GM10248 (cell line): ENCODE results near the gene GFOD2.

Experiments
- CTCF ChIA-PET: fragments of 300-600 bp; sonication (Branson Sonifier 250); formaldehyde crosslinking; extraction: SDS; loops from one replicate; lab custom pipeline; 2021; ENCODE audit warnings: antibody characterized with exemption; lab: Yijun Ruan, JAX
- POLR2A ChIA-PET: fragments of 350-650 bp; sonication (Branson Sonifier 250); formaldehyde crosslinking; extraction: SDS; loops from one replicate; lab custom pipeline; 2020; ENCODE audit warnings: antibody characterized with exemption; lab: Yijun Ruan, JAX
- DNase-seq: peaks from one replicate; pipeline ENCODE4 v3.0.0; 2012; ENCODE audit errors: extremely low spot score
- CTCF ChIP-seq: IDR thresholded peaks from 2 replicates; pipeline ENCODE4 v1.5.1; 2012; ENCODE audit warnings: mild to moderate bottlenecking, low read depth; ENCODE audit errors: extremely low read depth, missing control alignments, control extremely low read depth

The GFOD2 gene

GRCh38 chr16:67729636-67730248, 10.6 kb upstream of the GFOD2 start:
- DNase-seq, result no peak
- CTCF ChIA-PET, result interaction anchor here (1.3 to 1.6 kb wide), 2 partner anchors 10 to 13 kb away, joined by 3 to 5 read pairs; partner anchors contain the start of gene GFOD2
- TF ChIP-seq CTCF, result no peak

GRCh38 chr16:67727521-67728485, 8.7 kb upstream of the GFOD2 start:
- TF ChIP-seq CTCF, result no peak
- CTCF ChIA-PET, result interaction anchor here (1.2 to 1.3 kb wide), 2 partner anchors 10 to 60 kb away, joined by 3 to 5 read pairs; no protein-coding TSS in a partner anchor
- POLR2A ChIA-PET, result interaction anchor here (0.5 kb wide), 1 partner anchor 167 kb away, joined by 3 read pairs; no protein-coding TSS in a partner anchor
- no peak for DNase-seq

More at GRCh38 chr16:67729636-67730248, 10.6 kb upstream of the GFOD2 start:
- POLR2A ChIA-PET, result no interaction called here

- no peak for TF ChIP-seq CTCF
- ChIA-PET POLR2A (no interaction called here), CTCF (interaction anchor here (1.0 to 1.6 kb wide), 3 partner anchors 90 to 205 kb away, joined by 3 to 7 read pairs (median 3); no protein-coding TSS in a partner anchor)
- no peak for DNase-seq
Observed at GRCh38 chr16:67726106-67727034, 7.3 kb upstream of the GFOD2 start.

- ChIA-PET CTCF (interaction anchor here (2.0 kb wide), 1 partner anchor 57 kb away, joined by 5 read pairs; the partner anchor contains the start of genes C16orf86 and ENKD1), POLR2A (no interaction called here)
- TF ChIP-seq CTCF, result no peak
- DNase-seq, result no peak
Observed at GRCh38 chr16:67723911-67724305, 4.8 kb upstream of the GFOD2 start.

- DNase-seq, result no peak
- TF ChIP-seq CTCF, result no peak
- ChIA-PET POLR2A (no interaction called here), CTCF (interaction anchor here (1.3 to 2.0 kb wide), 2 partner anchors 51 to 56 kb away, joined by 3 to 5 read pairs; partner anchors contain the start of genes C16orf86 and ENKD1)
Observed at GRCh38 chr16:67723151-67723910, 4.2 kb upstream of the GFOD2 start.
